GM12892 (cell line): ENCODE measurements around the gene STOX2.

Experiments used
- POLR2A ChIP-seq: IDR thresholded peaks from 2 replicates; pipeline ENCODE4 v1.6.1; 2011; ENCODE audit warnings: low read depth, low read length, control low read depth
- POLR2AphosphoS5 ChIP-seq: IDR thresholded peaks from 2 replicates; pipeline ENCODE4 v1.6.1; 2011; ENCODE audit warnings: low read depth, low read length, control low read depth

DNA sequence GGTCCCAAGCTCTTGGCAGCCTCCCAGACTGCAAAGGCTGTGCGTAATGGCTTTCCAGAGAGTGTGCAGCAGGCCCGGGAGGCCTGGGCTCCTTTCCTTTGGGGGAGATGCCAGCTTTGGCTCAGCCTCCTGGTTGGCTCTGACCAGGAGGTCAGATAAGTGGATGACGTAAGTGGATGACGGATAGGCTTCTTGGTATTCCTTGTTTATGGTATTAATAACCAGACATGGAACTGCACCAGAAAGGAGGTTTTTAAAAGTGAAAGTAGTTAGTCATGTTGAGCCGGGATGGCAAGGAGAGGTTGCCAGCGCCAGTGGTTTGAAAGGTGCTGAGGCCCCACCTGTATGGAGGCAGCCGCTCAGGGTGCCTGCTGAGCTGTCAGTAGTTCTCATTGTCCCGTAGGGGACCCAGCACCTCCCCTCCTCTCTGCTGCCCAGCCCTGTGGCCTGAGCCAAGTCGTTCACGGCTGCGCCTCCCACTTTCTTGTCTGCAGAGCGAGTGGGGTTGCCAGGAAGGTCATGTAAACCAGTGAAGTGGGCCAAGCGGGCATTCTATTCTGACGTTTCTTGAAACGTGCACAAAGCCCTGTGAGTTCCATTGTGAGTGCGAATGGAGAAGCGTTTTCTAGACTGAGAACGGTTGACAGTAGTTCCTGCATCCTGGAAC, 28.7 kb upstream of the STOX2 start:
- TF ChIP-seq POLR2A (no peak), POLR2AphosphoS5 (no peak)
